HepG2 (cell line): ENCODE results near the gene AFAP1. TPM values are rescaled to one million over a fixed set of nuclear protein-coding genes. Genes with fewer than 3 reads are reported as not detected.
A peak's percentile ranks its signal among the peaks of the same experiment; 100 is the strongest.

ENCODE experiments used
- CREB1 ChIP-seq, 2 experiments: fragments of 450-650 bp in 1 of 2; IDR thresholded peaks; 2 replicates each; pipeline ENCODE4 v1.6.1; 2016 to 2017; ENCODE audit warnings: control low read depth in 1 of 2, mild to moderate bottlenecking in 1 of 2, missing compliant biosample characterization in 1 of 2, missing genetic modification characterization in 1 of 2
- DPF2 ChIP-seq: sonication (generic); formaldehyde crosslinking; IDR thresholded peaks from 2 replicates; pipeline ENCODE4 v1.4.0; 2020; ENCODE audit warnings: mild to moderate bottlenecking, low read depth, missing genetic modification reagents, borderline replicate concordance
- EP300 ChIP-seq, 3 experiments: sonication (generic) in 1 of 3; formaldehyde crosslinking in 1 of 3; IDR thresholded peaks; 2 replicates each; pipeline versions ENCODE4 v1.5.1 to v1.6.1; 2011 to 2020; ENCODE audit warnings: low read depth in 2 of 3, low read length in 2 of 3, borderline replicate concordance in 1 of 3, improper control_type of control experiment in 1 of 3, mild to moderate bottlenecking in 1 of 3, missing genetic modification reagents in 1 of 3, moderate library complexity in 1 of 3
- ESRRA ChIP-seq: sonication (generic); formaldehyde crosslinking; IDR thresholded peaks from 2 replicates; pipeline ENCODE4 v1.5.1; 2020; ENCODE audit warnings: mild to moderate bottlenecking, low read depth, missing genetic modification reagents
- FOSL2 ChIP-seq: sonication (generic); formaldehyde crosslinking; IDR thresholded peaks from 2 replicates; pipeline ENCODE4 v1.4.0; 2020; ENCODE audit warnings: missing genetic modification reagents
- HMG20A ChIP-seq: IDR thresholded peaks from 2 replicates; pipeline ENCODE4 v1.6.1; 2016; ENCODE audit warnings: borderline replicate concordance
- IKZF4 ChIP-seq: sonication (generic); formaldehyde crosslinking; IDR thresholded peaks from 2 replicates; pipeline ENCODE4 v1.5.1; 2020; ENCODE audit warnings: borderline replicate concordance, mild to moderate bottlenecking, low read depth, missing genetic modification reagents; ENCODE audit errors: not compliant biosample characterization
- MZF1 ChIP-seq: sonication (generic); formaldehyde crosslinking; IDR thresholded peaks from 2 replicates; pipeline ENCODE4 v1.8.1; 2023; ENCODE audit warnings: mild to moderate bottlenecking, missing genetic modification reagents, borderline replicate concordance
- NR2F6 ChIP-seq, 2 experiments: IDR thresholded peaks; 2 replicates each; pipeline ENCODE4 v1.6.1; 2016; ENCODE audit warnings: antibody characterized with exemption in 1 of 2, mild to moderate bottlenecking in 1 of 2
- POLR2G ChIP-seq: fragments of 200-400 bp; formaldehyde crosslinking; IDR thresholded peaks from 2 replicates; pipeline ENCODE4 v1.6.1; 2018; ENCODE audit warnings: mild to moderate bottlenecking, low read depth, low read length, moderate library complexity
- RXRB ChIP-seq: IDR thresholded peaks from 2 replicates; pipeline ENCODE4 v1.6.1; 2016; ENCODE audit warnings: borderline replicate concordance, missing genetic modification reagents, missing compliant biosample characterization
- SIN3A ChIP-seq: IDR thresholded peaks from 2 replicates; pipeline ENCODE4 v1.6.1; 2011; ENCODE audit warnings: low read depth, mild to moderate bottlenecking, control low read depth, low read length, borderline replicate concordance
- TEAD3 ChIP-seq: optimal IDR thresholded peaks from 2 replicates; pipeline ENCODE3; 2016; ENCODE audit warnings: borderline replicate concordance
- TMF1 ChIP-seq: sonication (generic); formaldehyde crosslinking; IDR thresholded peaks from 2 replicates; pipeline ENCODE4 v1.8.1; 2022; ENCODE audit warnings: low read depth, missing genetic modification reagents
- ZNF558 ChIP-seq: sonication (generic); formaldehyde crosslinking; IDR thresholded peaks from 2 replicates; pipeline ENCODE4 v1.9.0; 2022; ENCODE audit warnings: mild to moderate bottlenecking, missing genetic modification reagents, borderline replicate concordance
- ZNF781 ChIP-seq: sonication (generic); formaldehyde crosslinking; IDR thresholded peaks from 2 replicates; pipeline ENCODE4 v1.5.1; 2020; ENCODE audit warnings: borderline replicate concordance, mild to moderate bottlenecking, missing genetic modification reagents; ENCODE audit errors: not compliant biosample characterization
- polyA plus RNA-seq, 8 experiments: library from polyadenylated mRNA; depleted of rRNA in 3 of 8; stranded (reverse) in 7 of 8; unstranded in 1 of 8; fragments of >200 nt; fragmentation: Illumina TruSeq in 4 of 8; extraction: Trizol in 4 of 8; gene quantifications; 2 replicates each; pipeline versions ENCODE4 v1.2.1 to v1.2.3, GENCODE V29; 2011 to 2016; ENCODE audit warnings: low read depth in 4 of 8, missing spikeins in 1 of 8, mixed read lengths in 1 of 8; ENCODE audit not compliant: insufficient read depth in 1 of 8
- total RNA-seq, 5 experiments: library from RNA; depleted of rRNA; stranded (reverse); fragments of >200 nt; fragmentation: Illumina TruSeq; extraction: Trizol; gene quantifications; 2 replicates each; pipeline ENCODE4 v1.2.3, GENCODE V29; 2016; ENCODE audit warnings: low read depth in 1 of 5
- TF ChIP-seq, protein P1 (sequence below): sonication (generic); formaldehyde crosslinking; IDR thresholded peaks from 2 replicates; pipeline ENCODE4 v1.4.0; 2020; ENCODE audit warnings: missing genetic modification reagents
- TF ChIP-seq, protein P2 (sequence below): sonication (generic); formaldehyde crosslinking; IDR thresholded peaks from 2 replicates; pipeline ENCODE4 v1.8.1; 2023; ENCODE audit warnings: mild to moderate bottlenecking, inconsistent platforms, moderate library complexity, missing genetic modification reagents, borderline replicate concordance
- TF ChIP-seq, protein P3 (sequence below), 2 experiments: sonication (generic) in 1 of 2; formaldehyde crosslinking in 1 of 2; IDR thresholded peaks; 2 replicates each; pipeline versions ENCODE4 v1.6.1 to v1.9.0; 2014 to 2022; ENCODE audit warnings: antibody characterized with exemption in 1 of 2, borderline replicate concordance in 1 of 2, inconsistent platforms in 1 of 2, low read depth in 1 of 2, missing genetic modification reagents in 1 of 2

The AFAP1 gene
- total and polyA plus RNA-seq, 2 of the 13 experiments (the other 11 are each of a cell fraction or from before 2014, with no cell fraction given) = 2.5 TPM

DNA sequence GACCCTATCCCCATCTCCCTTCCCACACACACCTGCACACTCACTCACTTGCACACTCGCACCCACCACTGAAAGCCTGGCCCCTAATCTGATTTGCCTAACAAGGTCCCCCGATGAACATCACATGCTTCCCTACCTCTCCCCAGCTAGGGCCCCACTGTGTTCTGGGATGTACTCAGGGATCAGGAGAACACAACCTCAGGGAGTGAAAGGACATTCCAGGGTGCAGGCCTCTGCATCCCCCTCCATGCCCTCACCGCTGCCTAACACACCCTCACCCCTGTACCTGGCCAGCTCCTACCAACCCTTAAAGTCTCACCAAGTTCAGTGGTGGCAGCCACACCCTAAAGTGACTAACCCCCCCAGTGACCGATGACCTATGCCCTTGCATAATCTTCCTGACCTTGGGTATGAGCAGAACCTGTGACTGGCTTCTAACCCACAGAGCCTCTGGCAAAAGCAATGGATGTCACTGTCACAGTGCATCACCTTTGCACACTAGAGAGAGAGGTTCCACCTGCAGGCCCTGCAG is 2.4 kb upstream of the AFAP1 start (continued):
- TF ChIP-seq TMF1 = no peak
- no peak for TF ChIP-seq ZNF781
- TF ChIP-seq NR2F6 (IDR thresholded peaks at IDR 0.05) = peak; percentile 87
- peak; percentile 89 for TF ChIP-seq NR2F6 (CRISPR knock-in tag; IDR thresholded peaks at IDR 0.05)
- TF ChIP-seq, protein P1, sequence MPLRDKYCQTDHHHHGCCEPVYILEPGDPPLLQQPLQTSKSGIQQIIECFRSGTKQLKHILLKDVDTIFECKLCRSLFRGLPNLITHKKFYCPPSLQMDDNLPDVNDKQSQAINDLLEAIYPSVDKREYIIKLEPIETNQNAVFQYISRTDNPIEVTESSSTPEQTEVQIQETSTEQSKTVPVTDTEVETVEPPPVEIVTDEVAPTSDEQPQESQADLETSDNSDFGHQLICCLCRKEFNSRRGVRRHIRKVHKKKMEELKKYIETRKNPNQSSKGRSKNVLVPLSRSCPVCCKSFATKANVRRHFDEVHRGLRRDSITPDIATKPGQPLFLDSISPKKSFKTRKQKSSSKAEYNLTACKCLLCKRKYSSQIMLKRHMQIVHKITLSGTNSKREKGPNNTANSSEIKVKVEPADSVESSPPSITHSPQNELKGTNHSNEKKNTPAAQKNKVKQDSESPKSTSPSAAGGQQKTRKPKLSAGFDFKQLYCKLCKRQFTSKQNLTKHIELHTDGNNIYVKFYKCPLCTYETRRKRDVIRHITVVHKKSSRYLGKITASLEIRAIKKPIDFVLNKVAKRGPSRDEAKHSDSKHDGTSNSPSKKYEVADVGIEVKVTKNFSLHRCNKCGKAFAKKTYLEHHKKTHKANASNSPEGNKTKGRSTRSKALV (CRISPR knock-in tag) = no peak
- TF ChIP-seq, protein P2, sequence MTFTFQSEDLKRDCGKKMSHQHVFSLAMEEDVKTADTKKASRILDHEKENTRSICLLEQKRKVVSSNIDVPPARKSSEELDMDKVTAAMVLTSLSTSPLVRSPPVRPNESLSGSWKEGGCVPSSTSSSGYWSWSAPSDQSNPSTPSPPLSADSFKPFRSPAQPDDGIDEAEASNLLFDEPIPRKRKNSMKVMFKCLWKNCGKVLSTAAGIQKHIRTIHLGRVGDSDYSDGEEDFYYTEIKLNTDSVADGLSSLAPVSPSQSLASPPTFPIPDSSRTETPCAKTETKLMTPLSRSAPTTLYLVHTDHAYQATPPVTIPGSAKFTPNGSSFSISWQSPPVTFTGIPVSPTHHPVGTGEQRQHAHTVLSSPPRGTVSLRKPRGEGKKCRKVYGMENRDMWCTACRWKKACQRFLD (CRISPR knock-in tag) = no peak
- peak; percentile 55; the same call in 1 of the 2 replicates for TF ChIP-seq RXRB (CRISPR knock-in tag)
- no peak for TF ChIP-seq IKZF4 (CRISPR knock-in tag)
- TF ChIP-seq SIN3A = no peak
- peak; percentile 43; the same call in 1 of the 2 replicates for TF ChIP-seq DPF2 (CRISPR knock-in tag)
- TF ChIP-seq MZF1 (CRISPR knock-in tag) = no peak
- TF ChIP-seq CREB1 (IDR thresholded peaks at IDR 0.05) = peak; percentile 13; the same call in 1 of the 2 replicates
- TF ChIP-seq CREB1 (CRISPR knock-in tag; IDR thresholded peaks at IDR 0.05) = no peak
- peak in 1 of 2 experiments; percentile 46; a peak in 1 of 4 replicates for TF ChIP-seq EP300 (IDR thresholded peaks at IDR 0.05; ENCODE audit: low read depth in 2 of 2, low read length in 2 of 2)
- no peak for TF ChIP-seq EP300 (CRISPR knock-in tag; IDR thresholded peaks at IDR 0.05; ENCODE audit: borderline replicate concordance)
- peak; percentile 36; the same call in 1 of the 2 replicates for TF ChIP-seq ESRRA (CRISPR knock-in tag)
- no peak for TF ChIP-seq POLR2G
- TF ChIP-seq, protein P3, sequence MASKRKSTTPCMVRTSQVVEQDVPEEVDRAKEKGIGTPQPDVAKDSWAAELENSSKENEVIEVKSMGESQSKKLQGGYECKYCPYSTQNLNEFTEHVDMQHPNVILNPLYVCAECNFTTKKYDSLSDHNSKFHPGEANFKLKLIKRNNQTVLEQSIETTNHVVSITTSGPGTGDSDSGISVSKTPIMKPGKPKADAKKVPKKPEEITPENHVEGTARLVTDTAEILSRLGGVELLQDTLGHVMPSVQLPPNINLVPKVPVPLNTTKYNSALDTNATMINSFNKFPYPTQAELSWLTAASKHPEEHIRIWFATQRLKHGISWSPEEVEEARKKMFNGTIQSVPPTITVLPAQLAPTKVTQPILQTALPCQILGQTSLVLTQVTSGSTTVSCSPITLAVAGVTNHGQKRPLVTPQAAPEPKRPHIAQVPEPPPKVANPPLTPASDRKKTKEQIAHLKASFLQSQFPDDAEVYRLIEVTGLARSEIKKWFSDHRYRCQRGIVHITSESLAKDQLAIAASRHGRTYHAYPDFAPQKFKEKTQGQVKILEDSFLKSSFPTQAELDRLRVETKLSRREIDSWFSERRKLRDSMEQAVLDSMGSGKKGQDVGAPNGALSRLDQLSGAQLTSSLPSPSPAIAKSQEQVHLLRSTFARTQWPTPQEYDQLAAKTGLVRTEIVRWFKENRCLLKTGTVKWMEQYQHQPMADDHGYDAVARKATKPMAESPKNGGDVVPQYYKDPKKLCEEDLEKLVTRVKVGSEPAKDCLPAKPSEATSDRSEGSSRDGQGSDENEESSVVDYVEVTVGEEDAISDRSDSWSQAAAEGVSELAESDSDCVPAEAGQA (IDR thresholded peaks at IDR 0.05; ENCODE audit: low read depth) = no peak
- TF ChIP-seq, protein P3 (CRISPR knock-in tag; IDR thresholded peaks at IDR 0.05; ENCODE audit: borderline replicate concordance) = no peak
- peak; percentile 16; the same call in 1 of the 2 replicates for TF ChIP-seq HMG20A (CRISPR knock-in tag)
- TF ChIP-seq ZNF558 (CRISPR knock-in tag) = no peak
- TF ChIP-seq FOSL2 (CRISPR knock-in tag) = peak; percentile 73
- TF ChIP-seq TEAD3 (CRISPR knock-in tag) = peak; percentile 45
